Measurements from ENCODE around the gene GABBR2. TPM values are rescaled to one million over a fixed set of nuclear protein-coding genes. Genes with fewer than 3 reads are reported as not detected.

The GABBR2 gene
- total and polyA plus RNA-seq, 2 experiments from 2014 or later, result 0.89 to 1.3 TPM

GRCh38 chr9:98596486-98596885 lies 112.2 kb downstream of the GABBR2 start:
- H3K36me3 ChIP-seq (ENCODE audit: insufficient read depth), result no peaks in the 10 kb centered on the region
- no peaks in the 10 kb centered on the region for H3K9me3 Mint-ChIP-seq
- DNase-seq (ENCODE audit: low spot score) (no peak), ATAC-seq (no peak)
- H3K4me2 ChIP-seq, result no peak overlapping the region
- H3K27me3 ChIP-seq (ENCODE audit: insufficient read depth), result no peaks in the 10 kb centered on the region
- H2AFZ ChIP-seq, result no peak overlapping the region
- H3K4me1 Mint-ChIP-seq, result peaks cover 18% of the 10 kb centered on the region
- no peaks in the 10 kb centered on the region for H3F3A ChIP-seq (replicated peaks; ENCODE audit: low read depth)
- no peaks in the 10 kb centered on the region for H3K79me2 ChIP-seq (replicated peaks; ENCODE audit: insufficient read depth)
- no peak overlapping the region for H3K27ac ChIP-seq (ENCODE audit: low read depth)
- TF ChIP-seq CTCF (conservative IDR thresholded peaks at IDR 0.05; ENCODE audit: low read depth in 2 of 2) (no peak), ZNF462 (CRISPR knock-in tag; IDR thresholded peaks at IDR 0.05) (no peak), EZH2 (IDR thresholded peaks at IDR 0.05; ENCODE audit: low read depth, unreplicated experiment) (no peak), CREB1 (CRISPR knock-in tag; IDR thresholded peaks at IDR 0.05; ENCODE audit: low read depth) (no peak), POLR2AphosphoS5 (IDR thresholded peaks at IDR 0.05; ENCODE audit: low read depth) (no peak), ZNF114 (CRISPR knock-in tag; IDR thresholded peaks at IDR 0.05) (no peak), NANOG (IDR thresholded peaks at IDR 0.05; ENCODE audit: borderline replicate concordance) (no peak), REST (IDR thresholded peaks at IDR 0.05; ENCODE audit: unreplicated experiment) (no peak), STAT1 (IDR thresholded peaks at IDR 0.05; ENCODE audit: unreplicated experiment) (no peak), EZH2phosphoT487 (IDR thresholded peaks at IDR 0.05; ENCODE audit: unreplicated experiment) (no peak), ZNF331 (CRISPR knock-in tag; IDR thresholded peaks at IDR 0.05; ENCODE audit: low read depth) (no peak), JUNB (IDR thresholded peaks at IDR 0.05; ENCODE audit: unreplicated experiment) (no peak)
- no peak overlapping the region for H3K4me3 ChIP-seq
- H3K4me1 ChIP-seq (ENCODE audit: insufficient read depth), result no peaks in the 10 kb centered on the region
- no peaks in the 10 kb centered on the region for H3K27me3 Mint-ChIP-seq (ENCODE audit: insufficient read depth, low read depth, poor library complexity)
- no peak overlapping the region for H3K4me3 Mint-ChIP-seq
- H3K27ac Mint-ChIP-seq, result no peak overlapping the region
- peaks cover 5% of the 10 kb centered on the region; the same call in 1 of the 2 replicates for H3K9me2 ChIP-seq (ENCODE audit: insufficient read depth)
- no peaks in the 10 kb centered on the region for H3K36me3 Mint-ChIP-seq (ENCODE audit: low read depth)
- no peaks in the 10 kb centered on the region for H4K20me1 ChIP-seq (replicated peaks; ENCODE audit: insufficient read depth)

Measured in GM23338 (cell line).